ENCODE measurements around the gene PPA1.
"Not testable (repeated sequence)": the region's sequence is repeated elsewhere in the genome, so short reads cannot be mapped to it uniquely, and the experiment has no call there.

The PPA1 gene

DNA sequence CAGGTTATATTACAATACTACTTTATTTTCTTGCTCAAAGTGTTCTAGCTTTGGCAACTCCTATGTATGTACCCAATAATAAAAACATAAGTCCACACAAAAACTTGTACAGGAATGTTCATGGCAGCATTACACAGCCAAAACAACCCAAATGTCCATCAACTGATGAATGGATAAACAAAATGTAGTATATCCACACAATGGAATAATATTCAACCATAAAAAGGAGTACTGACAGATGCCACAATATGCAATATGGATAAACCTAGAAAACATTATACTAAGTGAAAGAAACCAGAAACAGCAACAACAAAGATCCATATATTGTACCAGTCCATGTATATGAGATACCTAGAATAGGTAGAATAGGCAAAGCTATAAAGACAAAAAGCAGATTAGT lies 21.0 kb downstream of the PPA1 start:
- DNase-seq (ENCODE audit: low read depth in 2 of 2) = no peak

DNA sequence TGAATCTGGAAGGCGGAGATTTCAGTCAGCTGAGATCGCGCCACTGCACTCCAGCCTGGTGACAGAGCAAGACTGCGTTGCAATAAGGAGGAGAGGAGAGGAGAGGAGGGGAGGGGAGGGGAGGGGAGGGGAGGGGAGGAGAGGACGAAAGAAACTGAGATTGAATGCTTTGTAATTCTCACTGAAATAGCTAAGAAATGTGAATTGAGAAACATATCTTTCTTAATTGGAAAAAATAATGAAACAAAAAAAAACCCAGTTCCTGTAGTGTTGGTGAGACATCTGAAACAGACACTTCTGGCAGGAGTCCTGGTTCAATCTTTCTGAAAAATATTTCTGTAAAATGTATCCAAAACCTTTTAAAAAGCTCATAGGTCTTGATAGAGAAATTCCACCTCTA lies 26.5 kb downstream of the PPA1 start:
- DNase-seq (ENCODE audit: low read depth in 2 of 2) = no peak

DNA sequence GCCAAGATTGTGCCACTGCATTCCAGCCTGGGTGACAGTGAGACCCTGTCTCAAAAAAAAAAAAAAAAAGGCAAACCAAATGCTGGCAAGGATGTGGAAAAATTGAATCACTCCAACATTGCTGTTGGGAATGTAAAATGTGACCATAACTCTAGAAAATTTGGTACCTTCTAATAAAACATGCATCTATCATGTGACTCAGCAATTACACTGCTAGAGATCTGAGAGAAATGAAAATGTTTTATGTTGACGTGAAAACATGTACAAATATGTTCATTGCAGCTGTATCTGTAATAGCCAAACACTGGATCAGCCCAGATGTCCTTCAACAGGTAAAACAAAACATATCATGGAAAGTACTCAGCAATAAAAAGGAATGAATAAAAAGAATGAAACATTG lies 32.1 kb downstream of the PPA1 start:
- DNase-seq (ENCODE audit: low read depth in 2 of 2) = no peak

DNA sequence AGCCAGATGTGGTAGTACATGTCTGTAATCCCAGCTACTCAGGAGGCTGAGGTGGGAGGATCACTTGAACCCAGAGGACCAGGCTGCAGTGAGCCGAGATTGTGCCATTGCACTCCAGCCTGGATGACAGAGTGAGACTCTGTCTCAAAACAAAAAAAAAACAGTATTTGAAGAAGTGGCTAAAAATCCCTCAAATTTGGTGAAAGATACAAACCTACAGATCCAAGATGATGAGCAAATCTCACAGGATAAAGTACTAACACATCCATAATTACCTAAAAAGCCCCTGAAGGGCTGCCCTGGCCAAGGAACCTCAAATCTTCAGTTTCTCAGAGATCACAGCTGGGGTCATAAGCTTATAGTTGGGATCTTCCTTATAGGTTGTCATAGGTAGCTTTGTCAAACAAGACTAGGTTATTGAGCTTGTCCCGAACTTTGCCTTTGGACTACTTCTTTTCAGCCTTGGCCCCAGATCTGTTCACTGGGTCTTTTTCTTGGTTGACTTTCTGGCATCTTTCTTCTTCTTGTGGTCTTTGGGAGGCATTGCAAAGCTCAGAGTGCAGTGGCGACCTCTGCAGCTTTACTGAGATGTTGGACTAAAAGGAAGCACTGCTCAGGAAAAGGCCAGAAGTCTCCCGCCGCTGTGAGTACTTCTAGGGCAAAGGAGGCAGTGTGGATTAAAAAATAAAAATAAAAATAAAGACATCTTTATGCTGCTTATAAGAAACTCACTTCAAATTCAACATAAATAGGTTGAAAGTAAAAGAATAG lies 34.3 kb downstream of the PPA1 start:
- DNase-seq (ENCODE audit: low read depth in 2 of 2) = no peak

DNA sequence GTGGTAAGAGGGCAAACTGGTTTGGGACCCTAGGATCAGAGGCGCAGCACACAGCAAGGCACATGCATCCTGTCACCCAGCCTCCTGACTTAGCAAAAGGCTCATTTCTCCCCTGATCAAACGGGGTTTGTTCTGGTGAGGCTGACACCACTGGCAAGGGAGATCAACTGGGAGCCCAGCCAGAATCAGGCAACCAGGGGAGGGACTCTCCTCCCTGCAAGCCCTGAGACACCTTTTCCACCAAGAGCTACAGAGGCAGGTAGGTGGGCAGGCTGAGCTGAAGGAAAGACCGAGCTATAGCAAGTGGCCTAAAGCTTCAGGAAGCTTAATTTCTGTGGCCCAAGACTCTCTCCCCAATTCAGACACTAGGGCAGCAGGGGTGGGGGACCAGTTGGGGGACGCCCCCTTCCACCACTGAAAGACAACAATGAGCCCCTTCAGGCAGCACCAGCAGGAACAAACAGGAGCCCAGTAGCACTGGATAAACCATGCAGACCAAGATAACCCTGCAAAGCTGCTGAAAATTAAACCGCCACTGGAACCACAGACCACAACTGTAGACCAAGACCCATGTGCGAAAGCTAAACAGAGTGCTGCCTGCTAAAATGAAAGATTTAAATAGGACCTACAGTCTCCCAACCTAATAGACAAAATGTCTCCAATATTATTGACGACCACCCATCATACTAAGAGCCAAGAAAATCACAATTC lies 35.8 kb downstream of the PPA1 start:
- DNase-seq (ENCODE audit: low read depth in 2 of 2) = no peak

DNA sequence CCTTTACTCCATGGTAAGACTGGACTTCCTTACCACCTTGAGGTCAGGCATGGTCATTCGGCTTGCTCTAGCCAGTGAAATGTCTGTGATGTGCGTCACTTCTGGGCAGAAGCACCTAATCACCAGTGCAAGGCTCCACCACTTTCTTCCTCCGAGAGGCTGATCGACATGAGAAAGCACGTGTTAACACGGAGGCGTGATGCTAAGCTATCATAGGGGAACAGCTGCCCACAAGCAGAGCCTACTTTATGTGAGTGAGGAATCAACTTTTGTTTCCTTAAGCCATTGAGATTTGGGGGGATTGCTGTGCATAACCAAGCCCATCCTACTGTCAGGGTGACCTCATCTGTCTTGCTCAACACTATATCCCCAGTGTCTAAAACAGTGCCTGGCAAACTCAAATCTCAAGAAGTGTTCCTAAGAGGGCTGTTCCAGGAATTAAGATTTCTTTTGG lies 39.8 kb downstream of the PPA1 start:
- DNase-seq (ENCODE audit: low read depth in 2 of 2) = no peak

DNA sequence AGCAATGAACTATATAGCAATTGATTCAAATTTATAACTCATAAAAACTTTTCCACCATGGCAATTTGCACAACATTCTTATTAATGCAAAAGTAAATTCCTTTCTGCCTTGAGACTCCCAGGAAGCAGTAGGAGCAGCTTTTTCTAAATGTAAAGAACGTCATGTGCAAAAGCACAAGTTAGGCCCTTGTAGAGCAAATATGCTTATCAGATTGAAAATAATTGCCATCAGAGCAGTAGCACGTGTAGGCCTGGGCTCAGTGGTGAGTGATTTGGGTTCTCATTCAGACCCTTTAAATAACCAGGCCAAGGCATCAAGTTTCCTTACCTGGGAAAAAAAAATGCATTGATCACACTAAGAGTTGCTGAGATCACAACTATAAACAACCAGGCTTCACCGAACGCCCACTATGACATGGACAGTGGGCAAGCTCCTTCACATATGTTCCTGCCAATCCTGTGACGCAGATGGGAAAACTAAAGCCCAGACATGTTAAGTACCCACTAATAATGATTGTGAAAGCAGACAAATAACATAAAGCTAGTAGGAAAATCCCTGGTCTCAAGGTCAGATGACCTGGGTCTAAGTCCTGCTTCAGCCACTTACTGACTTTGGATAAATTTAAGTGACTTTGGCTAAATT lies 40.8 kb downstream of the PPA1 start:
- no peak for DNase-seq (ENCODE audit: low read depth in 2 of 2)

DNA sequence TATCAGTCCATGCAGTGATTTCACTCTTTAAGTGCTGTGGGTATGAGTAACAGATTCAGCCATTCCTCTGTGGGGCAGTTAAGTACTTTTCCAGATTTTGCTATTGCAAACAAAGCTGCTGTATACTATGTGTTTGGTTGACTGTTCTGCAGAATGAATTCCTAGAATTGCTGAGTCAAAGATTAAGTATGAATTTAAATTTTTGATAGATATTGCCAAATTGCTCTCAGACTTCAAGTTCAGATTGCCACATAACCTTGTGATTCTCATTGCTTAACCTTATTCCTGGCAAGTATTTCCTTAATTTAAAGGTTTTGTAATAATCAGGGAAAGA lies 41.3 kb downstream of the PPA1 start:
- DNase-seq (ENCODE audit: low read depth in 2 of 2) = no peak

DNA sequence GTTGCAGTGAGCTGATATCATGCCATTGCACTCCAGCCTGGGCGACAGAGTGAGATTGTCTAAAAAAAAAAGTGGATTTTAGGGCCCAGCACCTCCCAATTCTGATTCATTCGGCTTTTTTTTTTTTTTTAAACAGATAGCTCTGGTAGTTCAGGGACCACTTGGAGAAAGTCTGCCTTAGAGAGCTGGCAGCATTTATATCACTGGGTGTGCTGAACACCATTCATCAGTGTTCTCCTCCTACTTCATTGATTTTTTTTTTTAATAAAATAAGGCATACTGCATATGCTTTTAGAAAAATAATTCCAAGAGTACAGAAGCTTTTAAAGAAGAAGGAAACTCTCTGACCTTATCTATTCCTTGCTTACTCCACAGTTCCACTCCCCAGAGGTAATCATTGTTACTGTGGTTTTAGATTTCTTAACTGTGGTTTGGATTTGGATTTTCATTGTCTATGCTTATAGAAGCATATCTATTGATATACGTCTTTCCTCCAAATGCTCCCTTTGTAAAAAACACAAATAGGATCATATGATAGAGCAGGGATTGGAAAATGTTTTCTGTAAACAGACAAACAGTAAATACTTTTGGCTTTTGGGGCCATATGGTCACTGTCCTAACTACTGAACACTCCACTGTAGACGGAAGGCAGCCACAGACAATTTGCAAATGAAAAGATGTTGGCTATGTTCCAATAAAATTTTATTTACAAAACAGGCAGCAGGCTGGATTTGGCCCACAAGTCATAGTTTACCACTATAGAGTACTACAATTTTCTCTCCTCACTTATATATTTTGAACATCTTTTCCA lies 41.9 kb downstream of the PPA1 start:
- no peak for DNase-seq (ENCODE audit: low read depth in 2 of 2)

DNA sequence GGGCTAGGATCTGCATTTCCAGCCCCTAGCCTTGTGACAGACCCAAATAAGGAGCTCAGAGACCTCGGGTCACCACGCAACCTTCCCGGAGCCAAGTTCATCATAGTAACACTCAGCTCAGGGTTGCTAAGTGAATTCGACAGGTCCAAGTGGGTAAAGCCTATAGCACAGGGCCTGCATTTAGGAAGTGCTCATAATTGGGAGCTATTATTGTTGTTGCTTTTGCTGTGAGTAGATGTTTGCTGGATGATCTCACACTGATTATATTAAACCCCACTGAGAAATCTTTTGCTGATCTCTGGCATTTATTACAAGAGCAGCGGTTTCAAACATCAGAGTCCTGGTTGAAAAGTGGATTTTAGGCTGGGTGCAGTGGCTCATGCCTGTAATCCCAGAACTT lies 42.6 kb downstream of the PPA1 start:
- DNase-seq (ENCODE audit: low read depth in 2 of 2) = no peak

DNA sequence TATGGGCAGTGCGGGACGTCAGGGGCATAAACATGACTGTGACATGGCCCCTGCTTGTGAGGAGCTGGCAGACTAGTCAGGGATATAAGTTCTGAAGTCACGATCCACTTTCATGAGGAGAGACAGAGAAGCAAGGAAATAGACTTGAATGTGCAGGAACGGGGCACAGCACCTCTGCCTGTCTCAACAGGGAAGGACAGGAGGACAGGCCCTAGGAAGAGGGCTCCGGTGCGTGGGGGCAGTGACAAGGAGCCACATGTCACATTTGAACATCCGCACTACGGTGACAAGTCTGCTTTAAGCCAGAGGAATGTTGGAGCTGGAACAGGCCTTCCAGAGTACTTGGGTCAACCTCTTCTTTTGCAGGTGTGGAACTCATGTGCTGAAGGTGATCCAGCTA lies 43.1 kb downstream of the PPA1 start:
- no peak for DNase-seq (ENCODE audit: low read depth in 2 of 2)

DNA sequence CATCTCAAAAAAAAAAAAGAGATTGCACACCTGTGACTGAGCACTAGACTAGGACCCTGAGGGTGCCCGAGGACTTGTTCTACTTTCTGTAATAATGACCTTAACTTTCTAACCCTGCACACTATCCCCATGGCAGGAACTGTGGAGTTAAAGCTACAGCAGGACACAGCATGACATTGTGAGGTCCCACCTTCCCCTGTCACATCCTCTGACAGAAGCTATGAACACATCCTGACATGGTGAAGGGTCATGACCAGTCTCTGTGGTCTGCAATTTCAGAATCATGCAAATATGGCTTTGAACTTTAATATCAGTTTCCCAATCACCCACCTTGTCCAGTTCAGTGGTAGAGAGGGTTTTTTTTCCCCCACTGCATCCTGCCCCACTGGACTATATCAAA lies 44.5 kb downstream of the PPA1 start:
- DNase-seq (ENCODE audit: low read depth in 2 of 2) = no peak

DNA sequence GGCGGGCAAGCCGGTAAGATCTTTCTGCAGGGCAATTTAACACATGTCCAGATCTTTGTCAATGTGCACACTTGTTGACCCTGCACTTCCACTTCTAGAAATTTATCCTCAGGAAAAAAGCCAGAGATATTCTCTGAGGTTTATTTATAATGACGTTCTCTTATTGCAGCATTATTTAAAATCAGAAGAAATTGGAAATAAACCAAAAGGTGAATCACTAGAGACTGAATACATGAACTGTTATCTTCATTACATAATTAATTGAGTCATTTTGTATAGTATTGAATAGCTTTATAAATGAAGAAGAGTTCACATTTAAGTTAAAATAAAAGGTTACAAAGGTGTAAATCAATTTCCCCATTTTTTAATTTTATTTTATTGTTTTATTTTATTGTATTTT lies 46.7 kb downstream of the PPA1 start:
- no peak for DNase-seq (ENCODE audit: low read depth in 2 of 2)

DNA sequence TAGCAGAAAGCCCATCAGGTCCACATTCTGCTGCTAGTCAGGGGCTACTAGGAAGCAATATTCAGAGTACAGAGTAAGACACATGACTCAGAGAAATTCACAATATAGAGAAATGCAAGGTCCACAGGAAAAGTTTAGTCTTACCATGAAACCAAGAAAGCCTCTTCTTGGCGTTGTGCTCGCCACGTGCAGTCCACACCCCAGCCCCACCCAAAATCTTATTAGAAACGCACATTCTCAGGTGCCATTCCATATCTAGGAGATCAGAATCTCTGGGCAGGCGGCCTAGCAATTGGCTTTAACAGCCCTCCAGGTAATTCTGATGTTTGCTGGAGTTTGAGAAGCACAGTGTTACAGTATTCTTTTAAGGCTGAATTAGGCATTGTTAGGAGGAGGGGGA lies 47.1 kb downstream of the PPA1 start:
- no peak for DNase-seq (ENCODE audit: low read depth in 2 of 2)

DNA sequence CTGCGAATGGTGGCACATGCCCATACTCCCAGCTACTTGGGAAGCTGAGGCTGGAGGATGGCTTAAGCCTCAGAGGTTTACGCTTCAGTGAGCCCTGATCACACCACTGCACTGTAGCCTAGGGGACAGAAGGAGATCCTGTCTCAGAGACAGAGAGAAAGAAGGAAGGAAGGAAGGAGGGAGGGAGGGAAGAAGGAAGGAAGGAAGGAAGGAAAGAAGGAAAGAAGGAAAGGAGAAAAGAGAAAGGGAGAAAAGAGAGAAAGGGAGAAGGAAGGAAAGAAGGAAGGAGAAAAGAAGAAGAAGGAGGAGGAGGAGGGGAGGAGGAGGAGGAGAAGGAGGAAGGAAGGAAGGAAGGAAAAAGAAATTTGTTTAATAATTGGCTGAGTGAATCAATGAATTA lies 49.9 kb downstream of the PPA1 start:
- DNase-seq (ENCODE audit: low read depth in 2 of 2) = no peak

DNA sequence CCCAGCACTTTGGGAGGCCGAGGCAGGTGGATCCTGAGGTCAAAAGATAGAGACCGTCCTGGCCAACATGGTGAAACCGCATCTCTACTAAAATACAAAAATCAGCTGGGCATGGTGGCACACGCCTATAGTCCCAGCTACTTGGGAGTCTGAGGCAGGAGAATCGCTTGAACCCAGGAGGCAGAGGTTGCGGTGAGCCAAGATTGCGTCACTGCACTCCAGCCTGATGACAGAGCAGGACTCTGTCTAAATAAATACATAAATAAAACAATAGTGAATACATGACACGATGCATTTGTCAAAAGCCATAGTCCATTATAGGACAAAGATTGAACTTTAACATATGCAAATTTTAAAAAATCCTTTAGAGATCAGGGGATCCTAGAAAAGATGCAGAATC lies 54.0 kb downstream of the PPA1 start:
- DNase-seq (ENCODE audit: low read depth in 2 of 2) = not testable (repeated sequence)

DNA sequence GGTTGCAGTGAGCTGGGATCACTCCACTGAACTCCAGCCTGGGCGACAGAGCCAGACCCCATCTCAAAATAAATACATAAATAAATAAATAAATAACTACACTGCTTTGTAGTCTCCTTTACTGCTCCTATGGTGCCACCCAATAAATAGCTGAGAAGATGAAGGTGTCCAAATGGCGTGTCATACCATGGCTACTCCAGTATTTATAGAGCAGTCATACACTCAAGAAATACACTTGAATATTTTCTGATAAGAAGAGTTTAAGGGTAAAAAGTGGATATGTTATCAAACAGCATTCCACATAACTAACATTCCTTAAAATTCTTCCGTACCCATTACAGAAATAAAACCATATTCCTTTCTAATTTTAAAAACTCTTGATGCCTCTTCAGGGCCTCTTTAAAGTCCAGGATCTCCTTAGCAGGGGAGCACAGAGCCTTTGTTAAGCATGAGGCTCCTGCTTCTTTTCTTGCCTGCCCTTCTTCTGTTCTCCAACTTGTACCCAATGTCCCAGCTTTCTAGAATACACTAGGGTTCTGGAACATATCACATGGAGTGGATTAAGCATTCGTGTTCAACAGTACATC lies 55.0 kb downstream of the PPA1 start:
- no peak for DNase-seq (ENCODE audit: low read depth in 2 of 2)

DNA sequence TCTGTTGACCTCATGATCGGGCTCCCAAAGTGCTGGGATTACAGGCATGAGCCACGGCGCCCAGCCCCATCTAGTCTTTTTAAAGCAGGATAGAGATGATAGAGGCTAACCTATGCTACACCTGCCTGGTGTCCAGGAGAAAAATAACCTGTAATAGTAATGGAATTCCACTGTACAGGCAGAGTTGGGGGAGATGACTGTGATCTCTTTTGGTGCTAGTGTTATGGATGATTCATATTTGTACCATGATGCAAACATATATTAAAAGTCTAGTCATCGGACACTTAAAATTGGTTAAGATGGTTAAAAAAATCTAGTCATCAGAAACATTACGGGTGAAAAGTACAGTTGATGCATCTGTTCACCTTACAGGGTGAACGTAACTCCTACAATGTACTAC lies 56.8 kb downstream of the PPA1 start:
- DNase-seq (ENCODE audit: low read depth in 2 of 2) = no peak

DNA sequence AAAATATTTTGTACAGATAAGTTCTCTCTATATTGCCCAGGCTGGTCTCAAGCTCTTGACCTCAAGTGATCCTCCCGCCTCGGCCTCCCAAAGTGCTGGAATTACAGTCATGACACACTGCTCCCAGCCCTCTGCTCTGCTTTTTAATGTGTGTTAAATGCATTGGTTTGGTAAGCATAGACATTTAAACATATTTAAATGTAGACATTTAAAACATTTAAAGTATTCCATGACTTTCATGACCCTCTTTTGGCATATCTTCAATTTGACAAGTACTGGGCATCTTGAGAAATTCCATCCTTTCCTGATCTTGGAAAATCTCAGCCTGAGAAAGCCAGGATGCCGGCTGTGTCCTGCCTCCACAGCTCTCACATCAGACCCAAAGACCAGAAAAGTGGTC lies 57.7 kb downstream of the PPA1 start:
- DNase-seq (ENCODE audit: low read depth in 2 of 2) = no peak

DNA sequence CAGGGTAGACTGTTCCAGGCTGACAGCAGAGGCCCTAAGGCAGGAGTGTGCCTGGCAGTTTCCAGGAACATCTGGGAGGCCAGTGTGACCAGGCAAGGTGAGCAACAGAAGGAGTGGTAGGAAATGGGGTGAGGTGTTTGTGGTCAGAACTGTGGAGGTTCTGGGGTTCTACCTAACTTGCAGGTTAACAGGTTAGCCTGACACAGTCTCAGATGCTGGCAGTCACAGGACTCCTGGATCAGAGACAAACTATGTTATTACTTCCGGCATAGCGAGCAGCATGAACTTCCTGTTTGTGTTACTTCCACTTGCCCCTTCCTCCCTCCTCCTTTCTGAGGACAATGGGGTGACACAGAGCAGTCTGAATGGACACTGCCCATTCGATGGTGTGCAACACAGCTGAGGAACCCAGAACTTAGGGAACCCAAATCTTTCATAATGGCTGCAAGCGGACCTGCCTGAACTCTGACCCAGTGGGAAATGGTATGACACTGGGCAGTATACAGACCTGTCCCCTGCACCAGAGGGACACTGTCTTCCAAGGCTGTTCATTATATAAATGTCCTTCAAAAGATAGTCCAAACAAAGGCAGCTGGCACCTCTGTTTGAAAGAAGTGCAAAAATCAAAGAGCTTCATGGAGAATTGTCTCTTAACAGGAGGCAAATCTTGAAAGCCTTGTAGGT lies 59.0 kb downstream of the PPA1 start:
- DNase-seq (ENCODE audit: low read depth in 2 of 2) = no peak

DNA sequence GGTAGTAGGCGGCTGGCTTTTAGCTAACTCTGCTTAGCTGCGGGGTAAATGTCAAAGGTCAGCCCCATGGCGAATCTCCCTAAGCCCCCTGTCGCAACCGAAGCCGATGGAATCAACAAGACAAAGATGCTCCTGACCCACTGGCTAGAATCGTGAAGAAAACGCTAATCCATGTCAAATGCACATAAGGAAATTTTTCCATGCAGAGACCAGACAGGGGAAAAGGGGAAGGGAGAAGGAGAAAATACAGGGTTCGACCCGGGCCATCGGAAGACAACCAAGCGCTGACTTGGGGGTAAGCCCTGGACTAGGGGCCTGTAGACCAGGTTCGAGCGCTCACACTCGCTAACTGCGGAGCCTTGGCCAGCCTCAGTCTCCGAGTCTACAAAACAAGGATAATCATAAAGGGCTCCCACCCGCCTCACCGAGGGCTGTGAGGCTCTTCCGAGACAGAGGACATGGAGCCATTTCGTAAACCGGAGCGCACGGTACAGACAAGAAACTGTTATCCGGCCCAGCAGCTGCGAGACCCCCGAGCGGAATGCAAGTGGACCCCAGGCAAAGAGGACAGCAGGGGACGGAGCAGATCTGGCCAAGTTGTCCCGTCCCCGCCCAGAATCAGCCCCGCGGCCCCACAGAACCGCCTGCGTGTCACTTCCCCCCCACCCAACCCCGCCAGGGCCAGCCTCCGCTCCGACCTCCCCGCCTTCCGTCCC lies 63.4 kb downstream of the PPA1 start:
- DNase-seq (ENCODE audit: low read depth in 2 of 2) = no peak
